ENCODE results near the gene SRRT. TPM values are rescaled to one million over a fixed set of nuclear protein-coding genes. Genes with fewer than 3 reads are reported as not detected.
A peak's percentile ranks its signal among the peaks of the same experiment; 100 is the strongest.

SRRT gene
- total RNA-seq: 10 to 100 TPM; 22.4 to 65.7 (median 49.1) TPM
- long read RNA-seq, partial matches to known transcripts: 1 of 3 reads
- long read RNA-seq, other reads (novel, unspliced or antisense): 2 of 3 reads

- 36% methylated on average over 9 of the region's 79 CpGs for WGBS (ENCODE audit: insufficient coverage, low coverage, low lambda C conversion rate, missing lambda C conversion rate)
- TF ChIP-seq CTCF (IDR thresholded peaks at IDR 0.05) (peak; percentile 32 to 73 (median 39)), POLR2A (IDR thresholded peaks at IDR 0.05) (peak; percentile 87)
- peak; percentile 99 for DNase-seq
- no peaks in the 10 kb centered on the region for H3K27me3 ChIP-seq
- H3K4me3 ChIP-seq: peak within 1 kb of the TSS; percentile 89 to 95 (median 92)
- intact Hi-C loops (cut with DNase I): no loop called here
- peaks cover 0 to 44% (median 18%) of the 10 kb centered on the region in 4 donors for H3K36me3 ChIP-seq
- H3K4me1 ChIP-seq: peaks cover 0 to 24% (median 7%) of the 10 kb centered on the region in 4 donors
- H3K27ac ChIP-seq: peak within 1 kb of the TSS; percentile 80 to 87 (median 87)
- no peaks in the 10 kb centered on the region for H3K9me3 ChIP-seq
- ATAC-seq: peak; percentile 96 to 97 (median 97)
Measured at GRCh38 chr7:100874577-100875355, at the start of gene SRRT. TSS of gene SRRT (plus strand) at chr7:100875103. CDS start at chr7:100875591, 488 bp downstream.

DNA sequence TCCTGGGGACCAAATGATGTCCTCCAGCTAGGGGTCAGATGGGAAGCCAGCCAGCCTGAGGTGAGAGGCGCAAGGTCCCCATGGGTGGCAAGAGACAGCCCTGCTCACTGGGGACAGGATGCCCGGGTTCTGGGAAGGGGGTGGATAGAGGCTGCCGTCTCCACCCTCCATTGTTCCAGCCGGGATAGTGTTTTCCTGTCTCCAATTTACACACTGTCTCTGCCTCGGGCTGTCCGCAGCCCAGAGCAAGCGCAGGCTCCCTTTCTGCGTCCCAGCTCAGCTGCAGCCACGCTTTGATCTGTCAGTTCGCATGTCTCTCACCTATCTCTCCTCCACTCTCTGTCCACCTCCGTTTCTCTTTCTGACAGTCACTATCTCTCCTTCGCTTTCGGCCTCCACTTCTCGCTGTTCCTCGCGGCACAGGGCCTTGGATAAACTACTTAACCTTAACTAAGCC, 49.7 kb upstream of the SRRT start:
- DNase-seq (peak; percentile 50 to 53 (median 51)), ATAC-seq (peak; percentile 2 to 18 (median 14))
- intact Hi-C loops (cut with DNase I): no loop called here
- peak overlapping the region; percentile 69 to 84 (median 70) for H3K4me3 ChIP-seq
- peak overlapping the region; percentile 20 to 79 (median 56) for H3K27ac ChIP-seq
- 15% methylated on average over 11 of the region's 16 CpGs for WGBS (ENCODE audit: insufficient coverage, low coverage, low lambda C conversion rate, missing lambda C conversion rate)
- no peaks in the 10 kb centered on the region for H3K27me3 ChIP-seq
- TF ChIP-seq CTCF (IDR thresholded peaks at IDR 0.05) (no peak), POLR2A (IDR thresholded peaks at IDR 0.05) (no peak)
- no peaks in the 10 kb centered on the region for H3K9me3 ChIP-seq
- H3K4me1 ChIP-seq: peaks cover 0 to 52% (median 8%) of the 10 kb centered on the region in 4 donors
- peaks cover 0 to 29% (median 8%) of the 10 kb centered on the region in 4 donors for H3K36me3 ChIP-seq

DNA sequence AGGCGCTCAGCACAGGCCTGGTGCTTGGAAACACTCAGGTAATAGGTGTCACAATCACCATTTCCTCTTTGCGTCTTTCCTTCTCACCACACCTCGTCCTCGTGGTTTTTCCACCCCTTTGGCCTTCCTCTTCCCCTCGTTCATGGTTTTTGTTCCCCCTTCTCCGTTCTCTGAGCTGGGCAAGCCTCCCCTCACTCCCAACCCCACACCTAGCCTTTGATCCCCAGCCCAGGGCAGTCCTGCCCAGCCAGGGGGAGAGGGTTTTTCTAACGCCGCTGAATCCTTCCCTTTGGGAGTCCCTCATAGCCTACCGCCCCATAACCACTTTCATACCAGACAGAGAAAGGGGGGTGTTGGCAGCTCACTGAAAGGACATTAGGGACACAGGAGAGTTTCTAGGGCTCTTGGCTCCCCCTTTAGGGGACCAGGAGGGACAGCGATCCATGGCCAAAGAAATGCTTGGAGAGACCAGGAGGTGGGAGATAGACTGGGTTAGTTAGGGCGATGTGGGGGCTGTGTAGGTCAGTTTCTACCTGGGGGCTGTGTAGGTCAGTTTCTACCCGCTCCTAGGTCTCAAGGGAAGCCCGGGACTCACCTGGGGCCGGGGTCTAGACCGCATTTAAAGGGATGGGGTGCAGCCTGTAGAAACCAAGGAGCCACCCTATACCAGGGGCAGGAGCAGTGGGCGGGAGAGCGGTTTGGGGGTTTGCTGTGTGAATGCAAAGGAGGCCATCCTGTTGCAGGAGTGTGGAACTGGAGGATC, 49.0 kb upstream of the SRRT start:
- DNase-seq (peak in 1 of 3 donors; percentile 42), ATAC-seq (peak in 1 of 4 donors; percentile 2)
- Histone ChIP-seq H3K4me3 (peak overlapping the region; percentile 69 to 84 (median 70)), H3K9me3 (no peaks in the 10 kb centered on the region), H3K27ac (peak overlapping the region; percentile 20 to 79 (median 56)), H3K4me1 (peaks cover 0 to 59% (median 11%) of the 10 kb centered on the region in 4 donors), H3K36me3 (peaks cover 0 to 22% (median 5%) of the 10 kb centered on the region in 4 donors), H3K27me3 (no peaks in the 10 kb centered on the region)
- intact Hi-C loops (cut with DNase I): no loop called here
- 9% methylated on average over 12 of the region's 17 CpGs for WGBS (ENCODE audit: insufficient coverage, low coverage, low lambda C conversion rate, missing lambda C conversion rate)
- no peak for TF ChIP-seq POLR2A (IDR thresholded peaks at IDR 0.05)
- TF ChIP-seq CTCF (IDR thresholded peaks at IDR 0.05): peak in 3 of 4 donors; percentile 11 to 36 (median 24)

DNA sequence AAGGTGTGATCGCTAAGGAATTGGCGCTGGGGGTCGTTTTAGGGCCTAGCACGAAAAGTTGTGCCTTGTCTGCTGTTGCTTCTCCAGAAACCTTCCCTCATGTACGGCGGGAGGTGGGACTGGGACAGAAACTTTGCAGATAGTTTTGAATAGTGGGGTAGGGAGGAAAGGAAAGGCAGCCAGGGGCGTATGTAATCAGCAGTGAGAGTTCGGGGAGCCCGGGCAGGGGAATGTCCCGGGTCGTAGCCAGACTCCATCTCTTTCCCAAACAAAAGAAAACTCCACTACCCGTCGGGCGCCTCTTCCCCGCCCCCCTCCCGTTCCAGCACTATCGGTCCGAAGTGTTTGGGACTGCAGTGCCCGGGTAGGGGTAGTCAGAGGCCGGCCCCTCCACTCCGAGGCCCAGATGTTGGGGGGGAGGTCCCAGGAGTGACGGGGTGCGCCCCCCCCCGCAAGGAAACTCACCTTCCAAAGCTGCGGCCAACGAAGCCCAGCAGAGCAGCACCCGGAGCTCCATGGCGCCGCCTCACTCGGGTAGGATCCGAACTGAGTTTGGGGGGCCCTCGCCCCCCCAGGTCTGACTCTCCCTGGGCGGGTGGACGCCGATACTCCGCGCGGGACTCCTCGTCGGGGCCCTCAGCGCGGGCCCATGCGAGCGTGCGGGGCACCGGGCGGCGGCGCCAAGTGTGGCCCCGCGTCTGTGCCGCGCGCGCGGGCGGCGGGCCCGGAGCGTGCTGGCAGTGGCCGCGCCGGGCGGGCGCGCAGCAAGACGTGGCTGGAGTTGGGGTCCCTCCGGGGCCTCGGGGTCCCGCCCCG, 48.2 kb upstream of the SRRT start:
- H3K36me3 ChIP-seq: peaks cover 0 to 18% (median 5%) of the 10 kb centered on the region in 4 donors
- DNase-seq: peak; percentile 49 to 63 (median 52)
- intact Hi-C loops (cut with DNase I): no loop called here
- no peak for TF ChIP-seq POLR2A (IDR thresholded peaks at IDR 0.05)
- TF ChIP-seq CTCF (IDR thresholded peaks at IDR 0.05): no peak
- H3K27ac ChIP-seq: peak overlapping the region; percentile 56 to 79 (median 63)
- H3K4me1 ChIP-seq: peaks cover 0 to 65% (median 13%) of the 10 kb centered on the region in 4 donors
- no peaks in the 10 kb centered on the region for H3K27me3 ChIP-seq
- WGBS (ENCODE audit: insufficient coverage, low coverage, low lambda C conversion rate, missing lambda C conversion rate): 3% methylated on average over 9 of the region's 71 CpGs
- peak in 2 of 4 donors; percentile 0 to 1 for ATAC-seq
- peak overlapping the region; percentile 69 to 84 (median 70) for H3K4me3 ChIP-seq
- no peaks in the 10 kb centered on the region for H3K9me3 ChIP-seq
